OCI-LY7 (cell line): ENCODE data around the gene DENND1B. TPM values are rescaled to one million over a fixed set of nuclear protein-coding genes. Genes with fewer than 3 reads are reported as not detected.

Source experiments
- Bru-seq: library from RNA; stranded (reverse); fragments of 400-500 nt; gene quantifications from one replicate; lab custom pipeline; 2021; lab: Mats Ljungman, UMichigan
- BruChase-seq, 2 experiments: library from RNA; stranded (reverse); fragments of 400-500 nt; gene quantifications; one replicate each; lab custom pipeline; 2021; lab: Mats Ljungman, UMichigan
- BruUV-seq: library from RNA; stranded (reverse); fragments of 400-500 nt; replicated peaks from 2 replicates; lab custom pipeline; 2021; lab: Mats Ljungman, UMichigan
- CTCF ChIA-PET: fragments of 300-600 bp; sonication (Branson Sonifier 250); formaldehyde crosslinking; loops from one replicate; lab custom pipeline; 2022; ENCODE audit warnings: antibody characterized with exemption; ENCODE audit not compliant: unreplicated experiment; lab: Charles Lee
- POLR2A ChIA-PET: fragments of 300-600 bp; sonication (Branson Sonifier 250); formaldehyde crosslinking; loops from one replicate; lab custom pipeline; 2022; ENCODE audit warnings: antibody characterized with exemption; lab: Charles Lee
- DNase-seq: peaks from one replicate; pipeline ENCODE4 v3.0.0-alpha.2; 2015; ENCODE audit warnings: low spot score
- H2AFZ ChIP-seq: fragments of 200-600 bp; sonication (generic), shearing (Covaris generic); 2 replicates; pipeline ENCODE4 v1.6.1; 2014; ENCODE audit warnings: mild to moderate bottlenecking, antibody characterized with exemption, low read length, moderate library complexity
- H3K27ac ChIP-seq: fragments of 200-600 bp; sonication (generic); 2 replicates; pipeline ENCODE4 v1.5.1; 2014; ENCODE audit warnings: mixed run types, low read depth, mild to moderate bottlenecking, moderate library complexity, low read length, inconsistent platforms; ENCODE audit not compliant: poor library complexity, severe bottlenecking
- H3K36me3 ChIP-seq: fragments of 200-600 bp; sonication (generic); 2 replicates; pipeline ENCODE4 v1.6.1; 2014; ENCODE audit warnings: mild to moderate bottlenecking, antibody characterized with exemption, low read length, moderate library complexity, mixed read lengths; ENCODE audit not compliant: insufficient read depth
- H3K4me1 ChIP-seq: fragments of 200-600 bp; sonication (generic); 2 replicates; pipeline ENCODE4 v1.5.1; 2014; ENCODE audit warnings: mild to moderate bottlenecking, low read length; ENCODE audit not compliant: insufficient read depth, poor library complexity, severe bottlenecking
- H3K4me2 ChIP-seq: fragments of 200-600 bp; sonication (generic); 2 replicates; pipeline ENCODE4 v1.6.1; 2014; ENCODE audit warnings: mild to moderate bottlenecking, low read length
- H3K4me3 ChIP-seq: fragments of 200-600 bp; sonication (generic); 2 replicates; pipeline ENCODE4 v1.5.1; 2014; ENCODE audit warnings: mild to moderate bottlenecking, low read depth, low read length; ENCODE audit not compliant: poor library complexity, severe bottlenecking
- H3K79me2 ChIP-seq: fragments of 200-600 bp; sonication (generic); 2 replicates; pipeline ENCODE4 v1.6.1; 2016; ENCODE audit warnings: low read depth, mild to moderate bottlenecking, low read length, moderate library complexity, mixed read lengths; ENCODE audit not compliant: insufficient read depth
- H3K9me2 ChIP-seq: fragments of 200-600 bp; sonication (generic); 2 replicates; pipeline ENCODE4 v1.6.1; 2016; ENCODE audit warnings: mild to moderate bottlenecking, low read length, mixed read lengths; ENCODE audit not compliant: insufficient read depth
- H3K9me3 ChIP-seq: fragments of 200-600 bp; sonication (generic); 2 replicates; pipeline ENCODE4 v1.6.1; 2014; ENCODE audit warnings: mild to moderate bottlenecking, mixed run types, low read length, mixed read lengths
- H4K20me1 ChIP-seq: fragments of 200-600 bp; sonication (generic); 2 replicates; pipeline ENCODE4 v1.6.1; 2014; ENCODE audit warnings: mild to moderate bottlenecking, antibody characterized with exemption, low read length, moderate library complexity, mixed read lengths; ENCODE audit not compliant: insufficient read depth
- CTCF ChIP-seq: fragments of 200-600 bp; sonication (generic); conservative IDR thresholded peaks from 2 replicates; pipeline ENCODE4 v1.5.1; 2014; ENCODE audit warnings: mild to moderate bottlenecking, antibody characterized with exemption, low read length, moderate library complexity, mixed read lengths
- EZH2phosphoT487 ChIP-seq: fragments of 200-600 bp; sonication (generic); IDR thresholded peaks from 2 replicates; pipeline ENCODE4 v1.6.1; 2018; ENCODE audit warnings: low read depth, borderline replicate concordance, mild to moderate bottlenecking, mixed run types, antibody characterized with exemption, low read length, moderate library complexity, mixed read lengths
- intact Hi-C: fragments of 100-400 bp; cut with micrococcal nuclease; formaldehyde crosslinking; loops from one replicate; pipeline ENCODE4 v1.10.0; 2022; ENCODE audit not compliant: unreplicated experiment
- long read RNA-seq: library from polyadenylated mRNA; stranded (forward); transcript quantifications from one replicate; pipeline ENCODE4 v2.0.0, GENCODE V29; 2022
- total RNA-seq, 2 experiments: library from RNA; depleted of rRNA in 1 of 2; stranded (reverse); fragments of >200 nt in 1 of 2; shearing (Covaris generic) in 1 of 2; gene quantifications; 2 replicates each; pipeline ENCODE4 v1.2.3, GENCODE V29; 2014 to 2022

The DENND1B gene, protein sequence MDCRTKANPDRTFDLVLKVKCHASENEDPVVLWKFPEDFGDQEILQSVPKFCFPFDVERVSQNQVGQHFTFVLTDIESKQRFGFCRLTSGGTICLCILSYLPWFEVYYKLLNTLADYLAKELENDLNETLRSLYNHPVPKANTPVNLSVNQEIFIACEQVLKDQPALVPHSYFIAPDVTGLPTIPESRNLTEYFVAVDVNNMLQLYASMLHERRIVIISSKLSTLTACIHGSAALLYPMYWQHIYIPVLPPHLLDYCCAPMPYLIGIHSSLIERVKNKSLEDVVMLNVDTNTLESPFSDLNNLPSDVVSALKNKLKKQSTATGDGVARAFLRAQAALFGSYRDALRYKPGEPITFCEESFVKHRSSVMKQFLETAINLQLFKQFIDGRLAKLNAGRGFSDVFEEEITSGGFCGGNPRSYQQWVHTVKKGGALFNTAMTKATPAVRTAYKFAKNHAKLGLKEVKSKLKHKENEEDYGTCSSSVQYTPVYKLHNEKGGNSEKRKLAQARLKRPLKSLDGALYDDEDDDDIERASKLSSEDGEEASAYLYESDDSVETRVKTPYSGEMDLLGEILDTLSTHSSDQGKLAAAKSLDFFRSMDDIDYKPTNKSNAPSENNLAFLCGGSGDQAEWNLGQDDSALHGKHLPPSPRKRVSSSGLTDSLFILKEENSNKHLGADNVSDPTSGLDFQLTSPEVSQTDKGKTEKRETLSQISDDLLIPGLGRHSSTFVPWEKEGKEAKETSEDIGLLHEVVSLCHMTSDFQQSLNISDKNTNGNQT
- total RNA-seq (2014; rRNA removed; shearing (Covaris generic)) (11.4 and 17.4 TPM in 2 replicates), total RNA-seq (2022) (43.0 and 46.4 TPM in 2 replicates), Bru-seq, nascent RNA (percentile 93 among the genes with signal in this experiment), BruChase-seq, experiment 1, labeled RNA remaining after a 6-hour chase (percentile 67 among the genes with signal in this experiment), BruChase-seq, experiment 2, labeled RNA remaining after a 2-hour chase (percentile 76 among the genes with signal in this experiment)
- long read RNA-seq, full-length matches to known transcripts = 5 of 30 reads
- long read RNA-seq, partial matches to known transcripts = 5 of 30 reads
- long read RNA-seq, other reads (novel, unspliced or antisense) = 20 of 30 reads

- TF ChIP-seq CTCF (no peak), EZH2phosphoT487 (no peak)
- Histone ChIP-seq H3K36me3 (peaks cover 19% of the 10 kb centered on the region), H4K20me1 (peaks cover 17% of the 10 kb centered on the region; the same call in 1 of the 2 replicates), H3K4me2 (peak within 1 kb of the TSS; percentile 82), H3K9me3 (peaks cover 12% of the 10 kb centered on the region; the same call in 1 of the 2 replicates), H3K27ac (peak within 1 kb of the TSS; percentile 85), H3K4me3 (peak within 1 kb of the TSS; percentile 85), H3K9me2 (no peaks in the 10 kb centered on the region), H3K4me1 (peaks cover 58% of the 10 kb centered on the region), H3K79me2 (peaks cover 35% of the 10 kb centered on the region), H2AFZ (peak within 1 kb of the TSS; percentile 88)
- CTCF ChIA-PET = interaction anchor here (0.9 to 1.9 kb wide), 3 partner anchors 9 to 15 kb away, joined by 3 to 9 read pairs (median 3); no protein-coding TSS in a partner anchor
- no TSS peak for BruUV-seq
- intact Hi-C loops = loop anchor here (2.0 to 10.0 kb wide), 6 partner anchors 127 to 1159 kb away; partner anchors contain the start of genes ASPM and C1orf53
- POLR2A ChIA-PET = interaction anchor here (0.6 to 3.9 kb wide), 8 partner anchors 10 to 393 kb away, joined by 3 to 50 read pairs (median 4); partner anchors contain the start of gene C1orf53
- DNase-seq = peak; percentile 92
These were observed at the start of gene DENND1B for GRCh38 chr1:197775282-197776262. Gene DENND1B, minus strand, starts transcription at chr1:197775480. Its CDS starts 325 bp downstream, at chr1:197775155.

GRCh38 chr1:197814306-197814705, 39.0 kb upstream of the DENND1B start:
- Histone ChIP-seq H3K9me2 (no peaks in the 10 kb centered on the region), H3K79me2 (no peaks in the 10 kb centered on the region), H3K4me1 (no peaks in the 10 kb centered on the region), H3K27ac (no peak overlapping the region), H3K9me3 (no peaks in the 10 kb centered on the region), H3K4me3 (no peak overlapping the region), H2AFZ (no peak overlapping the region), H3K4me2 (no peak overlapping the region), H4K20me1 (no peaks in the 10 kb centered on the region), H3K36me3 (no peaks in the 10 kb centered on the region)
- ChIA-PET POLR2A (interaction anchor here (1.1 to 1.4 kb wide), 2 partner anchors 12 to 17 kb away, joined by 4 read pairs; no protein-coding TSS in a partner anchor), CTCF (no interaction called here)
- no TSS peak for BruUV-seq
- intact Hi-C loops = no loop called here
- DNase-seq = no peak
- TF ChIP-seq EZH2phosphoT487 = no peak
- no peak for TF ChIP-seq CTCF
